Lower lobe of right lung (tissue), 2 donors: ENCODE measurements around the gene HSP90AB1. TPM values are rescaled to one million over a fixed set of nuclear protein-coding genes. Genes with fewer than 3 reads are reported as not detected.
A peak's percentile ranks its signal among the peaks of the same experiment; 100 is the strongest.

Source experiments
- ATAC-seq, 2 donors: fragments of 200-7000 bp; cut with Tn5 transposase; one replicate each; pipeline ENCODE4 v1.9.1; 2020 to 2022; ENCODE audit warnings: mild to moderate bottlenecking in 2 of 2, moderate library complexity in 2 of 2
- DNase-seq: peaks from one replicate; pipeline ENCODE4 v3.0.0-alpha.2; 2020
- H3K27ac ChIP-seq: fragments of 200-600 bp; one replicate; pipeline ENCODE4 v1.8.0; 2022
- H3K27me3 ChIP-seq: fragments of 200-600 bp; one replicate; pipeline ENCODE4 v1.8.0; 2022; ENCODE audit warnings: low read depth
- H3K36me3 ChIP-seq: fragments of 200-600 bp; one replicate; pipeline ENCODE4 v1.8.0; 2022; ENCODE audit warnings: mild to moderate bottlenecking
- H3K4me1 ChIP-seq: fragments of 200-600 bp; one replicate; pipeline ENCODE4 v1.8.0; 2022
- H3K4me3 ChIP-seq: fragments of 200-600 bp; one replicate; pipeline ENCODE4 v1.8.0; 2022; ENCODE audit warnings: mild to moderate bottlenecking
- H3K9me3 ChIP-seq: fragments of 200-600 bp; one replicate; pipeline ENCODE4 v1.8.0; 2022
- CTCF ChIP-seq: fragments of 200-600 bp; IDR thresholded peaks from one replicate; pipeline ENCODE4 v1.8.0; 2022; ENCODE audit warnings: antibody characterized with exemption, mild to moderate bottlenecking
- intact Hi-C: fragments of 100-400 bp; cut with DNase I; formaldehyde crosslinking; loops from one replicate; pipeline ENCODE4 v1.11.0; 2022
- total RNA-seq: library from RNA; stranded (reverse); fragmentation: NEBNext Ultra II Directional; extraction: Animal tissue kit (Norgen Biotek cat#: 25700); gene quantifications from one replicate; pipeline ENCODE4 v1.2.1, GENCODE V29; 2021
- donor health status: DM: no; HTN: yes; CAD: no; lungs with severe emphysema.

HSP90AB1 gene
- total RNA-seq, 1 donor from 2014 or later = 680 TPM

GRCh38 chr6:44202332-44202971 is 44.4 kb upstream of the HSP90AB1 start:
- Histone ChIP-seq H3K36me3 (no peaks in the 10 kb centered on the region), H3K27ac (no peak overlapping the region), H3K4me1 (no peaks in the 10 kb centered on the region), H3K9me3 (no peaks in the 10 kb centered on the region), H3K27me3 (no peaks in the 10 kb centered on the region), H3K4me3 (no peak overlapping the region)
- intact Hi-C loops = no loop called here
- no peak for TF ChIP-seq CTCF
- peak; percentile 14 for DNase-seq
- ATAC-seq = no peak

GRCh38 chr6:44202972-44203750 is 43.7 kb upstream of the HSP90AB1 start:
- Histone ChIP-seq H3K36me3 (no peaks in the 10 kb centered on the region), H3K4me1 (no peaks in the 10 kb centered on the region), H3K27me3 (no peaks in the 10 kb centered on the region), H3K27ac (no peak overlapping the region), H3K4me3 (no peak overlapping the region), H3K9me3 (no peaks in the 10 kb centered on the region)
- ATAC-seq (no peak), DNase-seq (no peak)
- intact Hi-C loops = no loop called here
- TF ChIP-seq CTCF = no peak

- no peak overlapping the region for H3K4me3 ChIP-seq
- ATAC-seq = no peak
- DNase-seq = no peak
These were observed 42.9 kb upstream of the HSP90AB1 start for GRCh38 chr6:44203955-44204354.

GRCh38 chr6:44207966-44208365 is 38.9 kb upstream of the HSP90AB1 start:
- no peaks in the 10 kb centered on the region for H3K4me1 ChIP-seq
- no peak for TF ChIP-seq CTCF
- ATAC-seq = no peak

More at GRCh38 chr6:44203955-44204354, 42.9 kb upstream of the HSP90AB1 start:
- no peaks in the 10 kb centered on the region for H3K4me1 ChIP-seq
- no peaks in the 10 kb centered on the region for H3K27me3 ChIP-seq
- intact Hi-C loops = no loop called here
- H3K27ac ChIP-seq = no peak overlapping the region
- H3K36me3 ChIP-seq = no peaks in the 10 kb centered on the region
- no peaks in the 10 kb centered on the region for H3K9me3 ChIP-seq
- no peak for TF ChIP-seq CTCF

GRCh38 chr6:44211284-44211683 is 35.6 kb upstream of the HSP90AB1 start:
- ATAC-seq = no peak
- TF ChIP-seq CTCF = no peak
- no peak overlapping the region for H3K27ac ChIP-seq
- no peaks in the 10 kb centered on the region for H3K9me3 ChIP-seq
- no peaks in the 10 kb centered on the region for H3K27me3 ChIP-seq
- intact Hi-C loops = no loop called here
- DNase-seq = no peak
- no peak overlapping the region for H3K4me3 ChIP-seq
- H3K4me1 ChIP-seq = no peaks in the 10 kb centered on the region
- no peaks in the 10 kb centered on the region for H3K36me3 ChIP-seq

More at GRCh38 chr6:44207966-44208365, 38.9 kb upstream of the HSP90AB1 start:
- no peak overlapping the region for H3K4me3 ChIP-seq
- no peak for DNase-seq
- intact Hi-C loops = no loop called here
- H3K27ac ChIP-seq = no peak overlapping the region
- no peaks in the 10 kb centered on the region for H3K27me3 ChIP-seq
- H3K36me3 ChIP-seq = no peaks in the 10 kb centered on the region
- H3K9me3 ChIP-seq = no peaks in the 10 kb centered on the region
